NB4 (cell line): ENCODE results near the gene RERE.
A peak's percentile ranks its signal among the peaks of the same experiment; 100 is the strongest.

ENCODE experiments used
- DNase-seq: peaks from one replicate; pipeline ENCODE4 v3.0.0; 2010; ENCODE audit warnings: low read depth
- H3K4me3 ChIP-seq: one replicate; pipeline ENCODE4 v1.5.1; 2011; ENCODE audit warnings: mild to moderate bottlenecking, low read depth, low read length, moderate library complexity
- CTCF ChIP-seq: IDR thresholded peaks from one replicate; pipeline ENCODE4 v1.5.1; 2012; ENCODE audit warnings: low read depth, low read length
- MAX ChIP-seq: IDR thresholded peaks from 2 replicates; pipeline ENCODE4 v1.6.1; 2011; ENCODE audit warnings: low read depth, low read length
- MYC ChIP-seq: IDR thresholded peaks from 2 replicates; pipeline ENCODE4 v1.6.1; 2011; ENCODE audit warnings: low read depth, low read length
- POLR2A ChIP-seq: IDR thresholded peaks from 2 replicates; pipeline ENCODE4 v1.6.1; 2011; ENCODE audit warnings: mild to moderate bottlenecking; ENCODE audit not compliant: insufficient read length; ENCODE audit errors: extremely low read depth

The RERE gene

DNA sequence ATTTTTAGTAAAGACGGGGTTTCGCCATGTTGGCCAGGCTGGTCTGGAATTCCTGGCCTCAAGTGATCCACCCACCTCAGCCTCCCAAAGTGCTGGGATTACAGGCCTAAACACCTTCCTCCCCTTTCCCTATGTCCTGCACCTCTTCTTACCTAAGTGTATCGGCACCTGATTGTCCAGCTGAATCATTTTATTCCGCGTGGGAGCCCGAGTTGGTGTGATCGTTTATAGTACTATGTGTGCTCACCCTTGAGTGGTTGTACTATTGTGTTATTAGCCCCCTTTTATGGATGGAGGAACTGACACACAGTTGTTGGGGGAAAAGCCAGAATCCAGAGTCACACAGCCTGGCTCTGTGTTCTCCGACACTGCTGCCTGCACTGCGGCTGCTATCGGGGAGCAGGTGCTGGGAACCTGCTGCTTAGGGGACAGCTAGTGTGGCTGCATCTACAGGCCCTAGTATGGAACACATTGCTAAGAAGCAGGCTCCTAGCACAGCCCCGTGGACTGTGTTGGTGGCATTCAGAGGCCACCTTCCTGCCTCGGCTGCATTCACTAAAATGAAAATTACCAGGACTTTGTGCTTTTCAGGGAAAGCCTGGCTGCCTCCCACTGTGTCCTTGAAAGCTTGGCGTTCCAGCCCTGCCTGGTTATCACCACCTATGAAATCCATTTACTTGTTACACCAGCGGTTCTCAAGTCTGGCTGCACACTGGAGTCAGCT is 39.4 kb upstream of the RERE start:
- TF ChIP-seq MYC (no peak), POLR2A (no peak), CTCF (no peak), MAX (no peak)
- no peak overlapping the region for H3K4me3 ChIP-seq
- DNase-seq, result no peak

DNA sequence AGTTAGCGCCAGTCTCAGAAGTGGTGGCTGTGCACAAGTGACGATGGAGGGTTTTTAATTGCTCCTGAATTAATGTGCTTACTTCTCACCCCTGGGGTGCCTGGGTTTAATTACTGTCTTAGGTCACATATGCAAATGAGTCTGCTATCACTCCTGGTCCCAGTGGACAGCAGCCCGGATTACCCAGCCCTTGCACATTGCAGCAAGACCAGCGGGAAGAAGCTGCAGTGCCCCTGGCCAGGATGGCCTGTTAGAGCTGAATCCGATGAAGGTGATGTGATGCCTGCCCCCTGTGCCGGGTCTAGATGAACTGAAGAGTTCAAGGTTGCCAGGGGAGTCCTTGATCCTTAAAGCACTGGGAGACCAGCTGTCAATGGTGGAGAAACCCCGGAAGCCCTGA is 36.8 kb upstream of the RERE start:
- DNase-seq, result no peak
- no peak for TF ChIP-seq MYC
- TF ChIP-seq POLR2A, result no peak
- TF ChIP-seq MAX, result no peak
- no peak for TF ChIP-seq CTCF
- H3K4me3 ChIP-seq, result no peak overlapping the region

- TF ChIP-seq MAX (no peak), POLR2A (no peak), MYC (no peak), CTCF (no peak)
- H3K4me3 ChIP-seq, result no peak overlapping the region
Measured at GRCh38 chr1:8851060-8851459, 33.6 kb upstream of the RERE start.

GRCh38 chr1:8848663-8849386 is 31.4 kb upstream of the RERE start:
- no peak overlapping the region for H3K4me3 ChIP-seq
- no peak for TF ChIP-seq MYC
- TF ChIP-seq POLR2A, result no peak
- TF ChIP-seq CTCF, result peak; percentile 86
- no peak for TF ChIP-seq MAX
- DNase-seq, result peak; percentile 81

More at GRCh38 chr1:8851060-8851459, 33.6 kb upstream of the RERE start:
- DNase-seq, result no peak

- TF ChIP-seq MYC (no peak), POLR2A (no peak), MAX (no peak)
- no peak overlapping the region for H3K4me3 ChIP-seq
- no peak for DNase-seq
Measured at GRCh38 chr1:8847990-8848389, 30.6 kb upstream of the RERE start.

DNA sequence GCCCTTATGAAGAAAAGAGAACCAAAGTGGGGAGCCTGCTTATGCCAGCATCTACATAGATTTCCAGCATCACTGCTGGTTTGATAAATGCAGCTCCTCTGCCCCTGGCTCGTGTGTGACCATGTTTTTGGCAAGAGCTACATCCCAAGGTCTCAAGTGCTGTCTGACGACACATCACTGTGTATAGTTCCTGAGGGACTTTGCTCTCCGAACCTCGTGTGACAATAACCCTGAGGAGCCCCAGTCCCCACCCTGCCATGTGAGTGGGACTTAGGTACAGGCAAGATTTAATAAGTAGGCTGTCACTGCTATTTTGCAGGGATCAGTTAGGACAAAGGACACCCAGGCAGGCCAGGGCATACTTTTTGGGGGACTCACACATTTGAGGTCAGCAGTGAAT is 28.8 kb upstream of the RERE start:
- no peak for TF ChIP-seq POLR2A
- no peak for DNase-seq
- H3K4me3 ChIP-seq, result no peak overlapping the region
